HepG2 (cell line): ENCODE data around the gene PALM. TPM values are rescaled to one million over a fixed set of nuclear protein-coding genes. Genes with fewer than 3 reads are reported as not detected.

Experiments
- AGO1 ChIP-seq: fragments of 200-400 bp; formaldehyde crosslinking; IDR thresholded peaks from 2 replicates; pipeline ENCODE4 v1.6.1; 2017; ENCODE audit warnings: mild to moderate bottlenecking, low read depth, low read length, moderate library complexity; ENCODE audit not compliant: poor library complexity, severe bottlenecking
- CEBPZ ChIP-seq: IDR thresholded peaks from 2 replicates; pipeline ENCODE4 v1.6.1; 2012; ENCODE audit warnings: low read length, improper control_type of control experiment
- CREB1 ChIP-seq, 2 experiments: fragments of 450-650 bp in 1 of 2; IDR thresholded peaks; 2 replicates each; pipeline ENCODE4 v1.6.1; 2016 to 2017; ENCODE audit warnings: control low read depth in 1 of 2, mild to moderate bottlenecking in 1 of 2, missing compliant biosample characterization in 1 of 2, missing genetic modification characterization in 1 of 2
- FOXK2 ChIP-seq: fragments of 450-650 bp; IDR thresholded peaks from 2 replicates; pipeline ENCODE4 v1.6.1; 2016
- HNF4A ChIP-seq: sonication (generic); formaldehyde crosslinking; IDR thresholded peaks from 2 replicates; pipeline ENCODE4 v1.4.0; 2020; ENCODE audit warnings: missing genetic modification reagents
- HOXA3 ChIP-seq: sonication (generic); formaldehyde crosslinking; IDR thresholded peaks from 2 replicates; pipeline ENCODE4 v1.5.0; 2020; ENCODE audit warnings: missing genetic modification reagents
- IRF2 ChIP-seq: IDR thresholded peaks from 2 replicates; pipeline ENCODE4 v1.6.1; 2018; ENCODE audit warnings: missing genetic modification reagents, missing compliant biosample characterization
- KAT8 ChIP-seq: IDR thresholded peaks from 2 replicates; pipeline ENCODE4 v1.6.1; 2016; ENCODE audit warnings: missing genetic modification reagents, missing compliant biosample characterization
- POLR2A ChIP-seq, 2 experiments: IDR thresholded peaks; 2 replicates each; pipeline ENCODE4 v1.6.1; 2011; ENCODE audit warnings: low read depth in 2 of 2, low read length in 2 of 2, mild to moderate bottlenecking in 1 of 2, moderate library complexity in 1 of 2; ENCODE audit not compliant: insufficient read depth in 1 of 2
- SETDB1 ChIP-seq: sonication (generic); formaldehyde crosslinking; IDR thresholded peaks from 2 replicates; pipeline ENCODE4 v1.5.1; 2020; ENCODE audit warnings: missing genetic modification reagents, mild to moderate bottlenecking, borderline replicate concordance
- SRF ChIP-seq: IDR thresholded peaks from 2 replicates; pipeline ENCODE4 v1.6.1; 2011; ENCODE audit warnings: mild to moderate bottlenecking, low read depth, low read length, moderate library complexity
- SRSF9 ChIP-seq: fragments of 200-400 bp; formaldehyde crosslinking; IDR thresholded peaks from 2 replicates; pipeline ENCODE4 v1.6.1; 2018; ENCODE audit warnings: borderline replicate concordance, mild to moderate bottlenecking, low read depth, low read length; ENCODE audit not compliant: insufficient read depth, poor library complexity, severe bottlenecking
- THAP11 ChIP-seq: IDR thresholded peaks from 2 replicates; pipeline ENCODE4 v1.6.1; 2016; ENCODE audit warnings: missing biosample characterization, missing genetic modification reagents
- ZBTB10 ChIP-seq: sonication (generic); formaldehyde crosslinking; IDR thresholded peaks from 2 replicates; pipeline ENCODE4 v1.4.0; 2020; ENCODE audit warnings: missing genetic modification reagents, borderline replicate concordance
- ZBTB7A ChIP-seq: sonication (generic); formaldehyde crosslinking; IDR thresholded peaks from 2 replicates; pipeline ENCODE4 v1.8.0; 2022; ENCODE audit warnings: mild to moderate bottlenecking, missing genetic modification reagents
- ZNF460 ChIP-seq: sonication (generic); formaldehyde crosslinking; IDR thresholded peaks from 2 replicates; pipeline ENCODE4 v1.5.1; 2020; ENCODE audit warnings: missing genetic modification reagents, mild to moderate bottlenecking, borderline replicate concordance
- polyA plus RNA-seq, 8 experiments: library from polyadenylated mRNA; depleted of rRNA in 3 of 8; stranded (reverse) in 7 of 8; unstranded in 1 of 8; fragments of >200 nt; fragmentation: Illumina TruSeq in 4 of 8; extraction: Trizol in 4 of 8; gene quantifications; 2 replicates each; pipeline versions ENCODE4 v1.2.1 to v1.2.3, GENCODE V29; 2011 to 2016; ENCODE audit warnings: low read depth in 4 of 8, missing spikeins in 1 of 8, mixed read lengths in 1 of 8; ENCODE audit not compliant: insufficient read depth in 1 of 8
- total RNA-seq, 5 experiments: library from RNA; depleted of rRNA; stranded (reverse); fragments of >200 nt; fragmentation: Illumina TruSeq; extraction: Trizol; gene quantifications; 2 replicates each; pipeline ENCODE4 v1.2.3, GENCODE V29; 2016; ENCODE audit warnings: low read depth in 1 of 5
- TF ChIP-seq, protein P1 (sequence below): sonication (generic); formaldehyde crosslinking; IDR thresholded peaks from 2 replicates; pipeline ENCODE4 v1.5.0; 2020; ENCODE audit warnings: mild to moderate bottlenecking, missing genetic modification reagents

PALM gene
- total and polyA plus RNA-seq, 2 of the 13 experiments (the other 11 are each of a cell fraction or from before 2014, with no cell fraction given): 4.0 to 9.7 TPM

DNA sequence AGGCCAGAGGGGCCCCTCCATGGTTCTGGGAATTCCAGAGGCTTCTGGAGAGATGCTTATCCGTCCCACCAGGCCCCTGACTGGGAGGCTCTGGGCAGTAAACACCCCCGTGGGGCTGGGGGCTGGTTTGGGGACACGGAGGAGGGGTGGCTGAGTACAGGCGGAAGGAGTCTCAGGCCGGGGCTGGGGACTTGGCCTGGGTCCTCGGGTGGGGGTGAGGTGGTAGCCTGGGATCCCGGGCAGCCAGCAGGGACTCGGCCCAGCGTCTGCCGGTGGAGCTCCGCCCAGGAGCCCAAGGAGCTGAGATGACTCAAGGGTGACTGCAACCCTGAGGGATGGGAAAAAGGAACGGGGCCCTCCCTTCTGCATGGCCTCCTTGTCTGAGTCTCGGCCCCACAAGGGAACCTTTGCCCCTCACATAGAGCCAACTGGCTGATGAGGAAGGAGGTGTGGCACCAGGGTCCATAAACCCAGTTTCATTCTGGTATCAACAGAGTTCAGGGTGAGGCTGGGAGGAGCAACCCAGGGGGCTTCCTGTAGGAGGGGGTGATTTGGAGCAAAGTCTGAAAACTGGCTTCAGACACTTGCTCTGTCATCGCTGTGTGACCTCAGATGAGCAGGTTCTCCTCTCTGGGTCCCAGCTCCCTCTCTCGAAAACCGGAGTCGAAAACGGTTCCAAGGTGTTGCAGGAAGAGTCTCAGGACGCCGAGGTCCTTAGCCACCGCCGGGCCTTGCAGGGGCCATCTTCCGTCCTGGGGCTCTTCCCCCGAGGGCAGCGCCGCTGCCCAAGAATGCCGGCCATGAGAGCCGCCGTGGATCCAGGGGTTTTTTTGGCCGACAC lies 43.0 kb downstream of the PALM start (continued):
- TF ChIP-seq THAP11 (no peak), SETDB1 (no peak), IRF2 (no peak), ZBTB7A (CRISPR knock-in tag) (no peak), ZBTB10 (CRISPR knock-in tag) (no peak), ZNF460 (CRISPR knock-in tag) (no peak), POLR2A (IDR thresholded peaks at IDR 0.05; ENCODE audit: insufficient read depth in 1 of 2, low read depth in 2 of 2, low read length in 2 of 2) (no peak), SRF (no peak), CEBPZ (no peak), HNF4A (CRISPR knock-in tag) (0 out of 2 replicates have a peak, but pooled peaks have one; percentile 48), KAT8 (CRISPR knock-in tag) (0 out of 2 replicates have a peak, but pooled peaks have one; percentile 4), SRSF9 (no peak), HOXA3 (peak; percentile 20; the same call in 1 of the 2 replicates), AGO1 (no peak), FOXK2 (no peak), CREB1 (IDR thresholded peaks at IDR 0.05) (no peak), CREB1 (CRISPR knock-in tag; IDR thresholded peaks at IDR 0.05) (no peak)
- TF ChIP-seq, protein P1, sequence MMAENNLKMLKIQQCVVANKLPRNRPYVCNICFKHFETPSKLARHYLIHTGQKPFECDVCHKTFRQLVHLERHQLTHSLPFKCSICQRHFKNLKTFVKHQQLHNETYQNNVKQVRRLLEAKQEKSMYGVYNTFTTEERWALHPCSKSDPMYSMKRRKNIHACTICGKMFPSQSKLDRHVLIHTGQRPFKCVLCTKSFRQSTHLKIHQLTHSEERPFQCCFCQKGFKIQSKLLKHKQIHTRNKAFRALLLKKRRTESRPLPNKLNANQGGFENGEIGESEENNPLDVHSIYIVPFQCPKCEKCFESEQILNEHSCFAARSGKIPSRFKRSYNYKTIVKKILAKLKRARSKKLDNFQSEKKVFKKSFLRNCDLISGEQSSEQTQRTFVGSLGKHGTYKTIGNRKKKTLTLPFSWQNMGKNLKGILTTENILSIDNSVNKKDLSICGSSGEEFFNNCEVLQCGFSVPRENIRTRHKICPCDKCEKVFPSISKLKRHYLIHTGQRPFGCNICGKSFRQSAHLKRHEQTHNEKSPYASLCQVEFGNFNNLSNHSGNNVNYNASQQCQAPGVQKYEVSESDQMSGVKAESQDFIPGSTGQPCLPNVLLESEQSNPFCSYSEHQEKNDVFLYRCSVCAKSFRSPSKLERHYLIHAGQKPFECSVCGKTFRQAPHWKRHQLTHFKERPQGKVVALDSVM (CRISPR knock-in tag): no peak
